ENCODE data around the gene RMRP.

DNA sequence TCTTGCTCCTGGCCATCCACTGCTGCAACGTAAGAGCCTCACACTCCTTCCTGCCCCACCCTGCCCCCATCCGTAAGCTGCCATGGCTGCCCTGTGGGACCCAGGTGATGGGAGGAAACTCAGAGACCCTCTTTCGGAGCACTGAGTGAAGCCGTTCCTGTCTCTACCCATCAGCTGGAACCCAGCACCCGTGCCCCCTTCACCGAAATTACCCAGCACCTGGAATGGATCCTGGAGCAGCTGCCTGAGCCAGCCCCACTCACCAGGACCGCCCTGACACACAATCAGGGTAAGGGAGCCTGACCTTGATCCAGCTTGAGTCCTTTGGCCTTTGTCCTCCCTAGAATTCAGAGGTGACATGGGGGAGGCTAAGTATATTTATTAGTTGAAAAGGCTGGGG lies 49.6 kb downstream of the RMRP start:
- TF ChIP-seq, protein P1, sequence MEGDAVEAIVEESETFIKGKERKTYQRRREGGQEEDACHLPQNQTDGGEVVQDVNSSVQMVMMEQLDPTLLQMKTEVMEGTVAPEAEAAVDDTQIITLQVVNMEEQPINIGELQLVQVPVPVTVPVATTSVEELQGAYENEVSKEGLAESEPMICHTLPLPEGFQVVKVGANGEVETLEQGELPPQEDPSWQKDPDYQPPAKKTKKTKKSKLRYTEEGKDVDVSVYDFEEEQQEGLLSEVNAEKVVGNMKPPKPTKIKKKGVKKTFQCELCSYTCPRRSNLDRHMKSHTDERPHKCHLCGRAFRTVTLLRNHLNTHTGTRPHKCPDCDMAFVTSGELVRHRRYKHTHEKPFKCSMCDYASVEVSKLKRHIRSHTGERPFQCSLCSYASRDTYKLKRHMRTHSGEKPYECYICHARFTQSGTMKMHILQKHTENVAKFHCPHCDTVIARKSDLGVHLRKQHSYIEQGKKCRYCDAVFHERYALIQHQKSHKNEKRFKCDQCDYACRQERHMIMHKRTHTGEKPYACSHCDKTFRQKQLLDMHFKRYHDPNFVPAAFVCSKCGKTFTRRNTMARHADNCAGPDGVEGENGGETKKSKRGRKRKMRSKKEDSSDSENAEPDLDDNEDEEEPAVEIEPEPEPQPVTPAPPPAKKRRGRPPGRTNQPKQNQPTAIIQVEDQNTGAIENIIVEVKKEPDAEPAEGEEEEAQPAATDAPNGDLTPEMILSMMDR (IDR thresholded peaks at IDR 0.05) = no peak
- no peak for TF ChIP-seq POLR2AphosphoS5 (IDR thresholded peaks at IDR 0.05)
- TF ChIP-seq POLR2A (IDR thresholded peaks at IDR 0.05) = no peak

Measured in prostate gland (tissue), 2 donors.